ENCODE results near the gene CDC37. TPM values are rescaled to one million over a fixed set of nuclear protein-coding genes. Genes with fewer than 3 reads are reported as not detected.

Gene CDC37
- total and polyA plus RNA-seq, 2 of the 4 experiments (the other 2 are of a cell fraction): 209 to 650 TPM

- peaks cover 10% of the 10 kb centered on the region for H3K4me1 ChIP-seq (ENCODE audit: control insufficient read depth, insufficient read depth, low read length)
- no peak overlapping the region for H3K14ac ChIP-seq (replicated peaks; ENCODE audit: low read depth, low read length)
- no peak overlapping the region for H3K4me3 ChIP-seq (ENCODE audit: insufficient read depth, low read depth, low read length)
- H3K4ac ChIP-seq (ENCODE audit: low read depth, low read length): no peak overlapping the region
- H3K9me3 ChIP-seq (ENCODE audit: control insufficient read depth, insufficient read depth, low read length): no peaks in the 10 kb centered on the region
- no peak for DNase-seq
- dilution Hi-C loops (cut with HindIII; ENCODE audit: low sequenced_read_pairs, unreplicated experiment) (no loop called here), intact Hi-C loops (cut with micrococcal nuclease) (no loop called here), in situ Hi-C loops (cut with MboI; ENCODE audit: low sequenced_read_pairs) (no loop called here)
- H2AK9ac ChIP-seq (replicated peaks; ENCODE audit: low read depth, low read length, poor library complexity): no peak overlapping the region
- H2AFZ ChIP-seq (replicated peaks; ENCODE audit: low read length, poor library complexity): no peak overlapping the region
- TF ChIP-seq USF2 (IDR thresholded peaks at IDR 0.05; ENCODE audit: low read depth, low read length) (no peak), NFE2L2 (IDR thresholded peaks at IDR 0.05; ENCODE audit: low read depth, low read length) (no peak), FOS (IDR thresholded peaks at IDR 0.05; ENCODE audit: low read depth, low read length) (no peak), RFX5 (IDR thresholded peaks at IDR 0.05; ENCODE audit: low read depth, low read length) (no peak), BHLHE40 (IDR thresholded peaks at IDR 0.05; ENCODE audit: low read depth, low read length) (no peak), CHD1 (IDR thresholded peaks at IDR 0.05; ENCODE audit: low read depth, low read length) (no peak), CEBPB (IDR thresholded peaks at IDR 0.05; ENCODE audit: low read depth, low read length) (no peak), SMC3 (IDR thresholded peaks at IDR 0.05; ENCODE audit: low read depth, low read length) (no peak), ELK1 (IDR thresholded peaks at IDR 0.05; ENCODE audit: borderline replicate concordance, low read depth, low read length) (no peak), MAFK (IDR thresholded peaks at IDR 0.05; ENCODE audit: low read depth, low read length) (no peak), RCOR1 (IDR thresholded peaks at IDR 0.05; ENCODE audit: insufficient replicate concordance, low read length) (no peak), CTCF (conservative IDR thresholded peaks at IDR 0.05; ENCODE audit: low read depth, low read length) (no peak), MAZ (IDR thresholded peaks at IDR 0.05; ENCODE audit: borderline replicate concordance, low read depth, low read length) (no peak), POLR2A (IDR thresholded peaks at IDR 0.05; ENCODE audit: low read depth, low read length) (no peak), RAD21 (IDR thresholded peaks at IDR 0.05; ENCODE audit: low read length) (no peak)
- H2BK20ac ChIP-seq (ENCODE audit: low read depth, low read length): no peak overlapping the region
- no TSS peak for BruUV-seq (replicated peaks)
- no peak overlapping the region for H3K27ac ChIP-seq (ENCODE audit: insufficient read depth, low read length)
- H3K18ac ChIP-seq (ENCODE audit: low read depth, low read length): no peak overlapping the region
- POLR2A ChIA-PET (ENCODE audit: unreplicated experiment): no interaction called here
- no peak overlapping the region for H2BK5ac ChIP-seq (ENCODE audit: low read depth, low read length, poor library complexity, severe bottlenecking)
- no peak overlapping the region for H4K5ac ChIP-seq (ENCODE audit: low read depth, low read length)
- no peak overlapping the region for H3K23ac ChIP-seq (ENCODE audit: low read depth, low read length)
- H2BK120ac ChIP-seq (ENCODE audit: low read depth, low read length): no peak overlapping the region
- H4K8ac ChIP-seq (ENCODE audit: low read depth in 2 of 2, low read length in 2 of 2): no peak overlapping the region
- no peak overlapping the region for H3K4me2 ChIP-seq (ENCODE audit: low read depth, low read length)
- 68 to 100% methylated on average over 1 to 3 of the region's 5 CpGs for WGBS, 2 experiments (ENCODE audit: extremely low coverage in 2 of 2, insufficient read length in 1 of 2)
- H3K9ac ChIP-seq (ENCODE audit: low read depth, low read length): no peak overlapping the region
- peaks cover 16 to 26% of the 10 kb centered on the region in 2 experiments; a peak in 3 of 4 replicates for H3K79me1 ChIP-seq (ENCODE audit: low read depth in 1 of 2, low read length in 2 of 2)
- no peak overlapping the region for H3K56ac ChIP-seq (ENCODE audit: extremely low read depth, insufficient read depth, low read length)
- H4K91ac ChIP-seq (ENCODE audit: insufficient read depth, low read depth, low read length): no peak overlapping the region
- H3K9me1 ChIP-seq (ENCODE audit: insufficient read depth, low read length): peaks cover 3% of the 10 kb centered on the region; the same call in 1 of the 2 replicates
- H4K20me1 ChIP-seq (ENCODE audit: insufficient read depth, low read length): 0 out of 2 replicates have a peak, but pooled peaks cover 5% of the 10 kb centered on the region
- ATAC-seq (ENCODE audit: low read depth): no peak
- CTCF ChIA-PET: interaction anchor here (1.0 to 1.4 kb wide), 2 partner anchors 12 to 49 kb away, joined by 3 to 5 read pairs; no protein-coding TSS in a partner anchor
- no peak overlapping the region for H2AK5ac ChIP-seq (ENCODE audit: low read depth, low read length)
- H2BK15ac ChIP-seq (ENCODE audit: low read depth, low read length): no peak overlapping the region
- peaks cover 4% of the 10 kb centered on the region; the same call in 1 of the 2 replicates for H3K36me3 ChIP-seq (ENCODE audit: control insufficient read depth, insufficient read depth, low read length)
- H3K27me3 ChIP-seq (ENCODE audit: control insufficient read depth, insufficient read depth, low read length): peaks cover 10% of the 10 kb centered on the region; the same call in 1 of the 2 replicates
Measured at GRCh38 chr19:10428996-10429381, 25.6 kb upstream of the CDC37 start.

All from IMR-90 (cell line).